ENCODE data around the gene CYRIA.

The CYRIA gene

DNA sequence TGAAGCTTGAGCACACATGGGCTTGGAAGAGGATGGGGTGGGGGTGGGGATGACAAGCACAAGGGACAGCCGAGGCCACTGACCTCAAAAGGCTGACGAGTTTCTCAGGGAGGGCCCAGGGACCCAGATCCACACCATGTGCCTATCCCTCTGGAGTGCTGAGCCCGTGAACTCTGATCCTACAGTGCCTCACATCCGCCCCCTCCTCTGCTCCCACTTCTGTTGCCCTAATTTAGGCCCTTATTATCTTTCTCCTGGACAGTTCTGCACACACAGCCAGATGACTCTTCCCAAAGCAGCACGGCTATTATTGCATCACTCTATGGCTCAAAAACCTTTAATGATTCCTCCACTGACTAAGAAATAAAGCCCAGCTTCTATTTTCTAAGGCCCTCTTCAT, 24.8 kb downstream of the CYRIA start:
- no peak overlapping the region for H3K4me3 ChIP-seq (ENCODE audit: low read depth, low read length)
- TF ChIP-seq, protein P1, sequence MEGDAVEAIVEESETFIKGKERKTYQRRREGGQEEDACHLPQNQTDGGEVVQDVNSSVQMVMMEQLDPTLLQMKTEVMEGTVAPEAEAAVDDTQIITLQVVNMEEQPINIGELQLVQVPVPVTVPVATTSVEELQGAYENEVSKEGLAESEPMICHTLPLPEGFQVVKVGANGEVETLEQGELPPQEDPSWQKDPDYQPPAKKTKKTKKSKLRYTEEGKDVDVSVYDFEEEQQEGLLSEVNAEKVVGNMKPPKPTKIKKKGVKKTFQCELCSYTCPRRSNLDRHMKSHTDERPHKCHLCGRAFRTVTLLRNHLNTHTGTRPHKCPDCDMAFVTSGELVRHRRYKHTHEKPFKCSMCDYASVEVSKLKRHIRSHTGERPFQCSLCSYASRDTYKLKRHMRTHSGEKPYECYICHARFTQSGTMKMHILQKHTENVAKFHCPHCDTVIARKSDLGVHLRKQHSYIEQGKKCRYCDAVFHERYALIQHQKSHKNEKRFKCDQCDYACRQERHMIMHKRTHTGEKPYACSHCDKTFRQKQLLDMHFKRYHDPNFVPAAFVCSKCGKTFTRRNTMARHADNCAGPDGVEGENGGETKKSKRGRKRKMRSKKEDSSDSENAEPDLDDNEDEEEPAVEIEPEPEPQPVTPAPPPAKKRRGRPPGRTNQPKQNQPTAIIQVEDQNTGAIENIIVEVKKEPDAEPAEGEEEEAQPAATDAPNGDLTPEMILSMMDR (IDR thresholded peaks at IDR 0.05; ENCODE audit: insufficient read depth, low read depth, low read length, missing control alignments), result no peak
- DNase-seq (ENCODE audit: low read depth), result no peak

DNA sequence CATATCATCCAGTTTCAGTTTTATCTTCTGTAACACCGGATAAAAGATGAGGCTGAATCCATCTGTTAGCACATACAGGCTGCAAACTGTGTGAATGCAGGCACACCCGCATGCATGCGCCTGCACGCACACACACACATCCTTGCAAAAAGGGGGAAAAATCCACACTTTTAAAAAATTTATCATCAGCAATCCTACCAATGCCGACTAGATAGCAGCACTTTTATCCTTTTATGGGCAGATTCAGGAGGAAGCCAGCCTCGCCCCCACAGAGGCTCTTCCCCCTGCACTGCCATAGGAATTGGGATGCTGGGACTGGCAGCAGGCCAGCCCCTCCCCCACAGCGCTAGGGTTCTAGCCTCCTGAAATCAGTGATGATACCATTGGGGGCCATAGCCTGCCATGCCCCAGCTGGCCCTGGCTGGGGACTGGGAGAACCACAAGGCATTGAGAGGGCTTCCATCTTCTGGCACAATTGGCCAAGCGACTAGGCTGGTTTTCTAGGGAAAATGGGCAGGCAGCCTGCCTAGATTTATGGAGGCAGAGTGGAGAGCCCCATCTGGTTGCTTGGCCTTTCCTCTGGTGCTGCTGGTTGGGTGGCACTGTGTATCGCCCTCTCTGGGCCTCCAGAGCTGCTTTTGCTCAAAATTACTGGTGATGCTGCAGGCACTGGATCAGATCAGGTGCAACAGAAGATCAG, 25.5 kb downstream of the CYRIA start:
- no peak for DNase-seq (ENCODE audit: low read depth)

DNA sequence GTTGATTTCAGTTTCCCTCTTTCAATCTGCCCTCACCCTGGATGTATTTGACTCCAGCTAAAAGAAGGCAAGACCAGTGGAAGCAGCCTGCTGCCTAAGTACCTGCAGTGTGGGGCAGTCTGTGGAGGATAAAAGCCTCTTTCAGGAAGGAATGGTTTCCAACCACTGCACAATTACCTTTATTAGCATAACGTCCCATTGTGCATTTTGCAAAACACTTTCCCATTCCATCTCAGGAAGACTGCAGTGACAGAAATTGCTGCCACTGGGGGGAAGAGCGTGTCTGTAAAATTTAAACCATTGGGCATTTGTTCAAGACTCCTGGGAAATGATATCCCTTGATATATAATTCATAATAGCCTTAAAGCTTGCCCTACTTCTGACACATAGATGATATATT, 26.2 kb downstream of the CYRIA start:
- no peak overlapping the region for H3K4me3 ChIP-seq (ENCODE audit: low read depth, low read length)
- TF ChIP-seq, protein P1 (IDR thresholded peaks at IDR 0.05; ENCODE audit: insufficient read depth, low read depth, low read length, missing control alignments), result no peak
- no peak for DNase-seq (ENCODE audit: low read depth)

More for the DNA sequence above, 25.5 kb downstream of the CYRIA start:
- H3K4me3 ChIP-seq (ENCODE audit: low read depth, low read length), result no peak overlapping the region
- TF ChIP-seq, protein P1 (IDR thresholded peaks at IDR 0.05; ENCODE audit: insufficient read depth, low read depth, low read length, missing control alignments), result no peak

DNA sequence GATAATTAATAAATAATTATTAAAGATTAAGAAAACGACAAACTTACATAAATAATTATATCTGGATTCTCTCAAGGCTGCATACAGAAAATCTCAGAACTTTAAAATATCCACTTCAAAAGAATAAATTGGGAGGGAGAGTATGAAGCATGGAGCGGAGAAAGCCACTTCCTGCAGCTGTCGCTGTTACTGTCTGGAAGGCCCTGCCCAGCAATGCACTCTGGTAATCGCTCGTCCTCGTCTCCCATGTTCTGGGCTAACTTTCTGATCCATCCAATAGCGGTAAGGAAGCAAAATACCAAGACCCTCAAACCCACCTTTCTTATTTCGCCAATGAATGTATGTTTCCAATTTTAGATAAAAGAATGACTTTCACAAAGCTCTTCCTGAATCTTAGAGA, 26.7 kb downstream of the CYRIA start:
- TF ChIP-seq, protein P1 (IDR thresholded peaks at IDR 0.05; ENCODE audit: insufficient read depth, low read depth, low read length, missing control alignments), result no peak
- H3K4me3 ChIP-seq (ENCODE audit: low read depth, low read length), result no peak overlapping the region
- no peak for DNase-seq (ENCODE audit: low read depth)

DNA sequence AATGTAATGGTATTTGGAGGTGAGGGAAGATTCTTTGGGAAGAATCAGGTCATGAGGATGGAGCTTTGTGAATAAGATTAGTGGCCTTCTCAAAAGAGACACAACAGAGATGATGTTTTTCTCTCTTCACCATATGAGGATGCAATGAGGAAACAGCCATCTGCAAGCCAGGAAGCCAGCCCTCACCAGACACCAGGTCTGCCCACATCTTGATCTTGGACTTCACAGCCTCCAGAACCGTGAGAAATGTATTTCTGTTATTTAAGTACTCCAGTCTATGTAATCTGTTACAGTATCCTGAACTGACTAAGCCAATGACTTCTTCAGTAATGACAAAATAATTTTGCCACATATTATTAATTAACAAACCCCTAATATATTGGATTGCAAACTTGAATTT, 28.3 kb downstream of the CYRIA start:
- TF ChIP-seq, protein P1 (IDR thresholded peaks at IDR 0.05; ENCODE audit: insufficient read depth, low read depth, low read length, missing control alignments), result no peak
- no peak overlapping the region for H3K4me3 ChIP-seq (ENCODE audit: low read depth, low read length)
- no peak for DNase-seq (ENCODE audit: low read depth)

DNA sequence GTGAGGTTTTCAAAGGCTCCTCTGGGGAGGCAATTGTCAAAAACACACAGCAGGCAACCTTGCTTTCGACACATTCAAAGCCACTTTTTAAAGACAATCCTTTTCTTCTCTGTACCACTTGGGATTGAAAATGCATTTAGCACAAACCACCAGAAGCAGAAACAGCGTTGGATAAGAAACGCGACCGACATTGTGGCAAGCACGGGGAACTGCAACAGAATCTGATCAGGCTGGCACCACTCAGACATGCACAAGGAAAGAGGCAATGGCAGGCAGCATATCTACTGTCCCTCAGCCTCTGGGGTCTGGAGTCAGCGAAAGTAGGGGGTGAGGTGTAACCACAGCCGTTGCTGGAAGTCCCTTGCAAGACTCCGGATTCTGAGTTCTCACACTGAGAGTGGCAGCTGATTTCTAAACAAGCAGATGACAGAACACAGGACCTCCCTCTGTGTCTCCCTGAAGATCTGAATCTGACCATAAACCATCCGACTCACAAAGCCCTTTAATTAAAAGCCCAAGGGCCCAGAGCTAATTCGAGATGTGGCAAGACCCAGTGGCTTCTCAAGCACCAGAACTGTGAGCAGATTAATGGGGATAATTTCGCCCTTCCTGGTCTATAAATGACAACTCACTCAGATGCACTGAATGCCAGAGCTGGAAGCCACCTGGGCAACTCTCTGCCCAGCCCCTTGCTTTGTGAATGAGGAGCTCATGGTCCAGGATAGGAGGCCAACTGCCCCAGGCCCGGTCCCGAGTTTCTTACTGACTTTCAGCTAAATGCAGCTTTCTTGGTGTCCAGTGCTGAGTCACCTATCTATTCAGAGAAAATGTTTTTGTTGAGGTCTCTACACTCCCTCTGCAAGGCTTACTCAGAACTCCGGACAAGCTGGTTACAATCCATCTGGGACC, 29.6 kb downstream of the CYRIA start:
- H3K4me3 ChIP-seq (ENCODE audit: low read depth, low read length), result no peak overlapping the region
- TF ChIP-seq, protein P1 (IDR thresholded peaks at IDR 0.05; ENCODE audit: insufficient read depth, low read depth, low read length, missing control alignments), result no peak
- DNase-seq (ENCODE audit: low read depth), result no peak
